ENCODE results near the gene CRACR2B.

CRACR2B gene

GRCh38 chr11:865462-866430 lies 38.0 kb downstream of the CRACR2B start:
- DNase-seq (ENCODE audit: extremely low spot score), result no peak
- TF ChIP-seq CTCF (IDR thresholded peaks at IDR 0.05; ENCODE audit: control extremely low read depth, extremely low read depth, low read depth, missing control alignments), result no peak
- ChIA-PET POLR2A (no interaction called here), CTCF (interaction anchor here (1.6 kb wide), 1 partner anchor 18 kb away, joined by 5 read pairs; no protein-coding TSS in a partner anchor)

- ChIA-PET CTCF (interaction anchor here (1.6 kb wide), 1 partner anchor 18 kb away, joined by 5 read pairs; no protein-coding TSS in a partner anchor), POLR2A (no interaction called here)
- TF ChIP-seq CTCF (IDR thresholded peaks at IDR 0.05; ENCODE audit: control extremely low read depth, extremely low read depth, low read depth, missing control alignments), result no peak
- no peak for DNase-seq (ENCODE audit: extremely low spot score)
Observed at GRCh38 chr11:866481-866880, 38.8 kb downstream of the CRACR2B start.

GRCh38 chr11:867856-868358 lies 40.2 kb downstream of the CRACR2B start:
- POLR2A ChIA-PET, result interaction anchor here (0.6 kb wide), 1 partner anchor 42 kb away, joined by 4 read pairs; no protein-coding TSS in a partner anchor
- no peak for TF ChIP-seq CTCF (IDR thresholded peaks at IDR 0.05; ENCODE audit: control extremely low read depth, extremely low read depth, low read depth, missing control alignments)
- CTCF ChIA-PET, result no interaction called here
- no peak for DNase-seq (ENCODE audit: extremely low spot score)

GRCh38 chr11:868394-868793 lies 40.7 kb downstream of the CRACR2B start:
- CTCF ChIA-PET, result no interaction called here
- TF ChIP-seq CTCF (IDR thresholded peaks at IDR 0.05; ENCODE audit: control extremely low read depth, extremely low read depth, low read depth, missing control alignments), result no peak

GRCh38 chr11:868802-869201 lies 41.1 kb downstream of the CRACR2B start:
- POLR2A ChIA-PET, result no interaction called here
- DNase-seq (ENCODE audit: extremely low spot score), result no peak
- CTCF ChIA-PET, result no interaction called here
- no peak for TF ChIP-seq CTCF (IDR thresholded peaks at IDR 0.05; ENCODE audit: control extremely low read depth, extremely low read depth, low read depth, missing control alignments)

More at GRCh38 chr11:868394-868793, 40.7 kb downstream of the CRACR2B start:
- POLR2A ChIA-PET, result interaction anchor here (0.6 kb wide), 1 partner anchor 42 kb away, joined by 4 read pairs; no protein-coding TSS in a partner anchor
- DNase-seq (ENCODE audit: extremely low spot score), result no peak

GRCh38 chr11:869399-870126 lies 41.8 kb downstream of the CRACR2B start:
- CTCF ChIA-PET, result no interaction called here
- POLR2A ChIA-PET, result no interaction called here
- TF ChIP-seq CTCF (IDR thresholded peaks at IDR 0.05; ENCODE audit: control extremely low read depth, extremely low read depth, low read depth, missing control alignments), result no peak
- DNase-seq (ENCODE audit: extremely low spot score), result no peak

All from GM10248 (cell line).